AG04449 (cell line): ENCODE measurements around the gene GRIN2C.

Experiments used
- CTCF ChIA-PET: fragments of 350-600 bp; formaldehyde crosslinking; extraction: SDS; loops from one replicate; lab custom pipeline; 2021; ENCODE audit warnings: antibody characterized with exemption; lab: Yijun Ruan, JAX
- POLR2A ChIA-PET: fragments of 400-600, 350-600 bp; formaldehyde crosslinking; extraction: SDS; loops from one replicate; lab custom pipeline; 2020; ENCODE audit warnings: antibody characterized with exemption, inconsistent platforms; lab: Yijun Ruan, JAX
- DNase-seq: peaks from one replicate; pipeline ENCODE4 v3.0.0-alpha.2; 2010; ENCODE audit warnings: low read depth, low spot score
- H3K4me3 ChIP-seq: 2 replicates; pipeline ENCODE4 v1.5.1; 2011; ENCODE audit warnings: low read depth, mild to moderate bottlenecking, control low read depth, low read length
- CTCF ChIP-seq: IDR thresholded peaks from one replicate; pipeline ENCODE4 v1.5.1; 2011; ENCODE audit warnings: mild to moderate bottlenecking, moderate library complexity, low read length, control low read depth, inconsistent platforms; ENCODE audit not compliant: insufficient read depth; ENCODE audit errors: missing control alignments

The GRIN2C gene

GRCh38 chr17:74804683-74805082, 55.0 kb downstream of the GRIN2C start:
- H3K4me3 ChIP-seq, result no peak overlapping the region
- CTCF ChIA-PET, result interaction anchor here (0.7 to 21.5 kb wide), 6 partner anchors 12 to 153 kb away, joined by 3 to 692 read pairs (median 4); partner anchors contain the start of gene GRIN2C
- POLR2A ChIA-PET, result no interaction called here
- no peak for DNase-seq
- no peak for TF ChIP-seq CTCF

GRCh38 chr17:74803971-74804370, 55.7 kb downstream of the GRIN2C start:
- ChIA-PET POLR2A (no interaction called here), CTCF (interaction anchor here (1.1 to 21.5 kb wide), 4 partner anchors 11 to 154 kb away, joined by 3 to 692 read pairs (median 52); partner anchors contain the start of gene GRIN2C)
- no peak for DNase-seq
- TF ChIP-seq CTCF, result no peak
- H3K4me3 ChIP-seq, result no peak overlapping the region

- TF ChIP-seq CTCF, result no peak
- POLR2A ChIA-PET, result no interaction called here
These were observed 56.2 kb downstream of the GRIN2C start for GRCh38 chr17:74803388-74803930.

GRCh38 chr17:74801896-74802295, 57.8 kb downstream of the GRIN2C start:
- DNase-seq, result no peak
- ChIA-PET POLR2A (no interaction called here), CTCF (interaction anchor here (1.4 to 21.5 kb wide), 3 partner anchors 11 to 60 kb away, joined by 3 to 692 read pairs (median 17); partner anchors contain the start of gene GRIN2C)
- no peak for TF ChIP-seq CTCF
- H3K4me3 ChIP-seq, result no peak overlapping the region

More at GRCh38 chr17:74803388-74803930, 56.2 kb downstream of the GRIN2C start:
- H3K4me3 ChIP-seq, result no peak overlapping the region
- CTCF ChIA-PET, result interaction anchor here (1.1 to 21.5 kb wide), 4 partner anchors 11 to 155 kb away, joined by 3 to 692 read pairs (median 52); partner anchors contain the start of gene GRIN2C
- DNase-seq, result no peak

GRCh38 chr17:74800531-74800930, 59.2 kb downstream of the GRIN2C start:
- ChIA-PET POLR2A (no interaction called here), CTCF (interaction anchor here (1.6 to 21.5 kb wide), 4 partner anchors 10 to 158 kb away, joined by 3 to 692 read pairs (median 4); partner anchors contain the start of gene GRIN2C)
- no peak overlapping the region for H3K4me3 ChIP-seq
- DNase-seq, result no peak
- TF ChIP-seq CTCF, result no peak

- POLR2A ChIA-PET, result no interaction called here
- CTCF ChIA-PET, result interaction anchor here (1.1 to 21.5 kb wide), 5 partner anchors 8 to 63 kb away, joined by 4 to 692 read pairs (median 6); partner anchors contain the start of gene GRIN2C
- TF ChIP-seq CTCF, result no peak
- H3K4me3 ChIP-seq, result no peak overlapping the region
- no peak for DNase-seq
These were observed 60.6 kb downstream of the GRIN2C start for GRCh38 chr17:74799097-74799496.
